HG03558 (cell line): ENCODE results near the gene GNG3.
"Not testable (repeated sequence)": the region's sequence is repeated elsewhere in the genome, so short reads cannot be mapped to it uniquely, and the experiment has no call there.

Source experiments
- ATAC-seq: cut with Tn5 transposase; IDR thresholded peaks from one replicate; pipeline ENCODE4 v1.9.1; 2021; ENCODE audit warnings: moderate number of reproducible peaks; ENCODE audit not compliant: unreplicated experiment; ENCODE audit errors: extremely low read depth

The GNG3 gene

GRCh38 chr11:62707277-62707861, at the start of gene GNG3, which contains the start of gene BSCL2:
Gene GNG3, plus strand, starts transcription at chr11:62707676. Its CDS starts 620 bp downstream, at chr11:62708296.
Gene BSCL2, minus strand, starts transcription at chr11:62707424. Its CDS starts 229 bp downstream, at chr11:62707195.
- ATAC-seq, result no peak

GRCh38 chr11:62664405-62665074, 42.9 kb upstream of the GNG3 start:
- no peak for ATAC-seq

DNA sequence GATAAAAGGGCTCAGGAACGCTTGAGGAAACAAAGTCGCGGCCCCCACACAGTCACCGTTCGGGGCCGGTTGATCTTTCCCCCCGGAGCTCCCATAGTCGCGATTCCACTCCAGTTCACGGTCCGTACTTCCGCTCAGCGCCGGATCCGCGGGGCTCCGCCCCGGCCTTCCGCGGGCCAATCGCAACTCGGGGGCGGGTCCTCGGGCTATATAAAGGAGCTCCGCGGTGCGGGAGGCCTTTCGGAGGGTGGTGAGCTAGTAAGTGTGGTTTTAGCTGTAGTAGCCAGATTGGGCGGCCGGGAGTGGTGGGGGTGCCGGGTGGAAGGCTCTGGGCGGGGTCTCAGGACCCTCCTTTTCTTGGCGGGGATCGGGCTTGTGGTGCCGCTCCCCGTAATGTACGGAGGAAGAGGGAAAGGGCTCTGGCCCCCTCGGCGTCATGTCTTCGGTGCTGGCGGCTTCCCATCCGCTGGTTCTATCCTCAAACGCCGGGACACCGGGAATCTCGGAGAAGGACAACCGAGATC, 42.3 kb upstream of the GNG3 start, which contains the start of the genes C11orf98 and CSKMT:
Gene C11orf98, minus strand, starts transcription at position 136 of the 524 bp plus-strand sequence. Its CDS starts 41 bp downstream, at position 95.
Gene CSKMT, plus strand, starts transcription at position 238 of the 524 bp plus-strand sequence. CDS start 568 bp downstream, outside the sequence.
- ATAC-seq, result peak; percentile 62

GRCh38 chr11:62665599-62666258, 41.7 kb upstream of the GNG3 start:
- ATAC-seq, result peak; percentile 17

GRCh38 chr11:62666259-62666926, 41.1 kb upstream of the GNG3 start:
- no peak for ATAC-seq

DNA sequence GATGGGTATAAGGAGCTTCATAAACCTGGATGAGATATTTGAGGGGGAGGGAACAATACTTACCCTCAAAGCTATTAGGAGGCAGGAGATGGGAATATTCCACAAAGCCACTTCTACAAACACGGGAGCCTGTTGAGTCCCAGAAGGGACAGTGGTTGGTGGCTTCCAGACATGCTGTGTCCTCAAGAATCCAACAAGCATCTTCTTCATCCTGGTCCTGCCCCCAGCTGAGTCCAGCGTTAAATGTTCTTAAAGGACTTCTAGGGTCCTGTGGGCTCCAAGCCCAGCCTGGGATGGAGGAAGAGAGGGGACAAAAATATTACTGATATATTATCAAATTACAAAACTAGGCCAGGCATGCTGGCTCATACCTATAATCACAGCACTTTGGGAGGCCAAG, 40.0 kb upstream of the GNG3 start:
- no peak for ATAC-seq

DNA sequence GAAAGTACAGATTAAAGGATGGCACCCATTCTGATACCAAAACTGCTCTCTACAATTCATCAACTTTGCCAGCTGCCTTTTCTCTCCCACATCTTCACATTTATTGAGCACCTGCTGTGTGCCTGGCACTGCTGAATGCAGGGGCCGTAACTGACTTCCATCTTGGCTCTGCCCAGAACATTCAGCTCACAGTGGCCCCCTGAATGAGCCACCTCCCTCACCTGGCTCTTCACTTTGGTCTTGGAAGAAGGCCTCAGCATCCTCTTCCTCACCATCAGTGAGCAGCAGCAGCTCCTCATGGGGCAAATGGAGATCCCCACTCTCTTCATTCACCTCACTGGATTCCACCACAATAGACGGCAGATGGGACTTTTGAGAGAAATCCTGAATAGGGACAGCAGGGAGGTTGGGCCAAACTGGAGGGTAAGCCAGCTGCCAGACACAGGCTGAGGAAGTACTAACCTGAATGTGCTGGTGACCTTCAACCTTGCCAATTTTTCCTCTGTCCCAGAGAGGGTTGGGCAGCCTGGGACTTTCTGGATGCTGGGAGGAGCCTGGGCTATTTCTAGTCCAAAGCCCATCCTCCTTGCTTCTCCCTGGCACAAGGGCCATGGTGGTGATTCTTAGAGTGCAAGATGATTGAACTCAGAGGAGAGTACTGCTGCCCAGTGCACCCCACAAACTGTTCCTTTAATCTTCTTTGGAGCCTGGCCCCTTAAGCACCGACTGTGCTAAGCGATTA, 37.9 kb upstream of the GNG3 start:
- ATAC-seq, result no peak

DNA sequence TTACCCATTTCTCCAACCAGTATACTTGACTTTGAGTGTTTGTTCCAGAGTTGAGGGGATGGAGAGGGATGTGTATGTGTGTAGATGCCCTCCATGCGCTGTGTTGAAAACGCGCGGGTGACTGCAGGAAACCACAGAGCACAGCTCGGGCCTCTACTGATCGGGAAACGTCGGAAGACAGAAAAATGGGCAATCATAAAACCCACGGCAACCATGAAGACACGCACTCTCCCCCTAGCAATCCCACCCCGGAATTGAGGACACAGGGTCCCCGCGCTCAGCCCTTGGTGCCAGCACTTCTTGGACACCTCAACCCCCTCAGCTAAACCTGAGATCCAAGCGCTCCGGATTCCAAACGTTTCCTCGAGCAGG, 36.3 kb upstream of the GNG3 start:
- no peak for ATAC-seq

DNA sequence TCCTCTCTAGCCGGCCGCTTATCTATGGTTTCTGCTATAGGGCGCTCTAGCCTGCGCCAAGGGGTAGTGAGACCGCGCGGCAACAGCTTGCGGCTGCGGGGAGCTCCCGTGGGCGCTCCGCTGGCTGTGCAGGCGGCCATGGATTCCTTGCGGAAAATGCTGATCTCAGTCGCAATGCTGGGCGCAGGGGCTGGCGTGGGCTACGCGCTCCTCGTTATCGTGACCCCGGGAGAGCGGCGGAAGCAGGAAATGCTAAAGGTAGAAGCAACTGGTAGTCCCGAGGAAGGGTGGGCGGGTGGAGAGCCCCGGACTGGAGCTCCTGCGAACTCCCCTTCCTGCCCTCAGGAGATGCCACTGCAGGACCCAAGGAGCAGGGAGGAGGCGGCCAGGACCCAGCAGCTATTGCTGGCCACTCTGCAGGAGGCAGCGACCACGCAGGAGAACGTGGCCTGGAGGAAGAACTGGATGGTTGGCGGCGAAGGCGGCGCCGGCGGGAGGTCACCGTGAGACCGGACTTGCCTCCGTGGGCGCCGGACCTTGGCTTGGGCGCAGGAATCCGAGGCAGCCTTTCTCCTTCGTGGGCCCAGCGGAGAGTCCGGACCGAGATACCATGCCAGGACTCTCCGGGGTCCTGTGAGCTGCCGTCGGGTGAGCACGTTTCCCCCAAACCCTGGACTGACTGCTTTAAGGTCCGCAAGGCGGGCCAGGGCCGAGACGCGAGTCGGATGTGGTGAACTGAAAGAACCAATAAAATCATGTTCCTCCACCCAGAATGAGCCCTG, 35.7 kb upstream of the GNG3 start, which contains the start of the genes LBHD1 and UQCC3:
Gene LBHD1, minus strand, starts transcription at position 660 of the 782 bp plus-strand sequence. CDS start 2,236 bp downstream, outside the sequence.
Gene UQCC3, plus strand, starts transcription at position 66 of the 782 bp plus-strand sequence. Its CDS starts 73 bp downstream, at position 139.
- ATAC-seq, result no peak

- ATAC-seq, result no peak
Measured at GRCh38 chr11:62673196-62673525, 34.3 kb upstream of the GNG3 start.

DNA sequence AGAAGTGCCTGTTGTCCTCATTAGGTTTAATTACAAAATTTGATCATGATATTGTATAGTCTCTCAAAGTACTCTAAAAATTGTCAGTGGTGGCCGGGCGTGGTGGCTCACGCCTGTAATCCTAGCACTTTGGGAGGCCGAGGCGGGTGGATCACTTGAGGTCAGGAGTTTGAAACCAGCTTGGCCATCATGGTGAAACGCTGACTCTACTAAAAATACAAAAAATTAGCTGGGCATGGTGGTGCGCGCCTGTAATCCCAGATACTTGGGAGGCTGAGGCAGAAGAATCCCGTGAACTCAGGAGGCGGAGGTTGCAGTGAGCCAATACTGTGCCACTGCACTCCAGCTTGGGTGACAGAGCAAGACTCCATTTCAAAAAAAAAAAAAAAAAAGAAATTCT, 32.1 kb upstream of the GNG3 start:
- ATAC-seq, result not testable (repeated sequence)

DNA sequence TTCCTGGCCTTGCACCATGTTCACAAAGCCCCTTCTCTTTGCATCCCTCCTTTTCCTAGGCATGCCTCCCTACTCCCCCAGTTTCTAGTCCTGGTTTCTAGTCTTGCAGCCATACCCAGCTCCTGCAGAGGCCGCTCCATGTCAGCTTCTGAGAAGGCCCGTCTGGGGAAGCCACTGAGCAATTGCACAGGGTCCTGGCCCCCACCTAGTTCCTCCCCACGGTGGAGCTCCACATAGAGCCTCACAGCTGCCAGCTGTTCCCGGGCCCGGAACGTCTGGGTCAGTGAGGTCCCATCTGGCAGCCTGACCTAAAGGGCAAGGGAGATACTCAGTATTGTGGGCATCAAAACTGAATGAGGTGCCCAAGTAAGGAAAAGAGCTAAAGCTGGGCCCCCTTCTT, 30.8 kb upstream of the GNG3 start:
- ATAC-seq, result no peak

DNA sequence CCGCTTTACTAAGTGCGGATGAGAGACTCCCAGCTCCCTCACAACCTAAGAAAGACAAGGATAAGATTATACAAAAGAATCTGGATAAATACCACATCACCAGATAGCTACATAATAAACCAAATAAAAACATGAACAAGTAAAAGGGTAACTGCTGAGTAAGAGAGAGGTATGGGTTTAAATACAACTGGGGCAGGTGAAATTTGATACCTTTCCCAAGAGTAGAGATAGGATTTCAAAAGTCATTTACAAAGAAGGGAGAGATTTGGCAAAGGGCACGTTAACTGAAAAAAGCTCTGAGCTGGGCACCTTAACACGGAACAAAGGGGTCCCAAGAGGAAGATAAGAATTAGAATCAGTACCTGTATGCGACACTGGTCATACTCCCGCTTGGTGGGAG, 30.3 kb upstream of the GNG3 start:
- ATAC-seq, result no peak

GRCh38 chr11:62677714-62678113, 29.8 kb upstream of the GNG3 start:
- ATAC-seq, result no peak

DNA sequence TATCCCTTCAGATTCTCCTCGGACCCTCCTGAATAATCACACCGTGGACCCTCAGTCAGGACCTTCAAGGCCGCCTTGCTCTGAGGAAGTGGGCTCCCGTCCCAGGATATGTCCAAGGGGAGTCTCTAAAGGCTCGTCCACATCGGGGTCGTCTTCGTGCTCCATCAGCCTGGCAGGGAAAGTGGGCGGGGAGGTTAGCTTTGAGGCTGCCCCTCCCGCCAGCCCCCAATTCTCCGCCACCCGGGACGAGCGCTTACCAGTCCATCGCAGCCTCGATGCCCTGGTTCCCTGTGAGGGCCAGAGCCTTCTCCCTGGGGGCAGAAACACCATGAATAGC, 29.1 kb upstream of the GNG3 start:
- ATAC-seq, result no peak

- no peak for ATAC-seq
Measured at GRCh38 chr11:62678770-62679696, 28.4 kb upstream of the GNG3 start, which contains the start of gene UBXN1. Gene UBXN1, minus strand, starts transcription at chr11:62679073. Its CDS starts 150 bp downstream, at chr11:62678923.

GRCh38 chr11:62680825-62681240, 26.6 kb upstream of the GNG3 start:
- no peak for ATAC-seq

DNA sequence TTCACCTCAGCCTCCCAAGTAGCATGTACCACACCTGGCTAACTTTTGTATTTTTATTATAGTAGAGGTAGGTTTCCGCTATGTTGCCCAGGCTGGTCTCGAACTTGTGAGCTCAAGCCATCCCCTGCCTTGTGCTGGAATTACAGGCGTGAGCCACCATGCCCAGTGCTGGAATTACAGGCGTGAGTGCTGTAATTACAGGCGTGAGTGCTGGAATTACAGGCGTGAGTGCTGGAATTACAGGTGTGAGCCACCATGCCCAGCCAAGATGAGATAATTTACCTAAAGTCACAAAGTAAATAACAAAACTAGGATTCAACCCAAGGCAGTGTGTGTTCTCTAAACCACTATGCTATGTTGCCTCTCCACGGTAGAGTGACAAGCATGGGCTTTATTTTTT, 25.0 kb upstream of the GNG3 start:
- ATAC-seq, result no peak
